NCI-H82 treated with DMSO at 0.1 percent for 48 hours (cell line): ENCODE data around the gene ACAD9.
A peak's percentile ranks its signal among the peaks of the same experiment; 100 is the strongest.
"Not testable (repeated sequence)": the region's sequence is repeated elsewhere in the genome, so short reads cannot be mapped to it uniquely, and the experiment has no call there.

Source experiments
- DNase-seq: peaks from one replicate; lab custom pipeline; 2025; ENCODE audit not compliant: unreplicated experiment; lab: John Stamatoyannopoulos, UW

ACAD9 gene

GRCh38 chr3:128879125-128879969 lies at the start of gene ACAD9:
Gene ACAD9, plus strand, starts transcription at chr3:128879620. Its CDS starts 72 bp downstream, at chr3:128879692.
- DNase-seq: peak; percentile 95

GRCh38 chr3:128829925-128830625 lies 49.3 kb upstream of the ACAD9 start:
- not testable (repeated sequence) for DNase-seq

DNA sequence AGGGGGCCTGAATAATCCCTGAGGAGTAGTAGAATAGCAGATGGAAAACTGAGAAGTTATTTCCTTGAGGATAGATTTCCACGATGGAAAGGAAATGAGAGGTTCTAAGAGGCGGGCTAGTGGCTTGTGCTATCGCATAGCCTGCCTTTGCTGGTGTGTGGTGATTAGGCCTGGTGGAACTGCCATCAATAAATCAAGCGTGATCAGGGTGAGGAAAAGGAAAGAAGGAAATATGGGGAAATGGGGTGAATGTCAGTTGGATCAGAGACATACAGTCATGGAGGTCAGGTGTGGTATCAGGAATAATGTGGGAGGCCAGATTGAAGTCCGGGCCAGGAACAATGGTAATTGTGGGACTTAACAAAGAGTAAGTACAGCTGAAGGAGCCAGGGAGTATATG lies 48.7 kb upstream of the ACAD9 start:
- not testable (repeated sequence) for DNase-seq

DNA sequence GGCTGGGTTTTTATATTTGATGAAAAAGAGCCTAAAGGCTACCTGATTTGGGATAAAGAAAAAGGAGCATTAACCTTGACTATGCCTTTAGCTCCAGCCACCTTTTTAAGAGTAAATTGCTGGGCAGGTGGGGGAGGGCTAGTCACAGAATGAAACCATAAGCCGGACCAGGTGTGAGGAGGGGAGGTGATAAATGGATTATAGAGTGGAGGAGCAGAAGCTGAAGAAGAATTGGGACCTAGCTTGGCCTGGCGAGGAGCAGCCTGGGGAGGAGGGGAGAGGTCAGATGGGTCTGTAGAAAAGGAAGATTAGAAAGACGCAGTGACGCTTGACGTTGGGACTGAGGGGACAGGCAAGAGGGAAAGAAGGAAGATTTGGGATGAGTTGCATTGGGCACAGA lies 46.4 kb upstream of the ACAD9 start:
- peak; percentile 67 for DNase-seq

GRCh38 chr3:128835096-128835495 lies 44.3 kb upstream of the ACAD9 start:
- no peak for DNase-seq

GRCh38 chr3:128841926-128842920 lies 37.2 kb upstream of the ACAD9 start:
- DNase-seq: no peak

GRCh38 chr3:128844502-128844901 lies 34.9 kb upstream of the ACAD9 start:
- DNase-seq: no peak

DNA sequence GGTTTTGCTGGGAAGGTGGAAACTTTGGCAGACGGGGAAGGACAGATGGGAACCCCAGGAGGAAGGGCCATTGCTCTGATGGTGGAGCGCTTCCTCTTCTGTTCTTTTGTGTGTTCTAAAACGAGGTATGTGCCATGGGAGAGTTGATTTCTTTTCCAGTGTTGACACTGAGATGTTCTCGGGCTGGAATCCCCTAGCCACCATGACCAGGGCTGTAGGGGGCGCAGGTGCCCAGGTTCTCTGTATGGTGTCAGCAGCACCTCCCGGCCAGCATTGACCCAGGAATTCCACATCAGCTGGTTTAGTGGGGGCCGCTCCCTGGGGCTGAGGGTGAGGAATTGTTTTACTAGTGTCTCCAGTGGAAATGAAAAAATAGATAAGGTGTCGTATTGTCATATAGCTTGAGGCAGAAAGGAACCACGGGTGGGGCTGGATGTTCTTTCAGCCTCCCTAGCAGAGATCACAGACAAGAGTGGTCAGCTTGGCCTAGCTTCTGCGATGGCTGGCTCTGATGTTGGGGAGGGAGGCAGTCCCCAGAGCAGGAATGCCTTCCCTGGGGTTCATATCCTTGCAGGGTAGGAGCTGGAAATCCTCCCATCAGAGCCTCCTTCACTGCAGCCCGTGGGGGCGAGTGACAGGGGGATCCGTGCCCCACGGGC lies 34.2 kb upstream of the ACAD9 start:
- no peak for DNase-seq

DNA sequence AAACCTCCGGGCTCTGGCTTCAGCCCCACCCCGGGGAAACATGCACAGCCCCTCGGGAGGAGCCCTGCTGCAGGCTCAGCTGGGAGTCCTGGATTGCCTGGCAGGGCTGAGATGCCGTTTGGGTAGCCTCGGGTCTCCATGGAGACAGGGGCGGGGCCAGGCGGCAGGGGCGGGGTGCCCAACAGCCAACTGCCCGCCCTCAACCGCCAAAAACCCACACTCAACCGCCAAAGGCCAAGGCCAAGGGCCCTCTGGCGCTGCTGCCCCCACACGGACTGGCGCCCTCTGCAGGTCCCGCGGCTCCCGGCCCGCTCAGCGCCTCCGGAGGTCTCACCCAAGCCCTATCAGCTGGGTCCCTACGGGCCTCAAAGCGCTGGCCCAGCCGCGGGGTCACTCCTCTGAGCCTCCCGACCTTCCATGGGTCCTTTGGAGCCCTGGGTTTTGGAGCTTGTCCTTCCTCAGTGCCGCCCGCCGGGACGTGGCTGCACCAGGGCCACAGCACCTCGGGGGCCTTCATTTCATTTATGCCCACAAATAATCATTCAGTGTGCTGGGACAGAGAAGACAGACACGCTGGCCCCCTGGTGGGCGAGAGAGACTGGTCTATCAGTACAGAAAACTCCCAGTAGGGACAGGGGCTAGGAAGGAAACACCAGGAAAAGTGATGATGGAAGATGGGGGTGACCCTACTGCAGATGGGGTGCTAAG lies 33.5 kb upstream of the ACAD9 start:
- DNase-seq: peak; percentile 72

- DNase-seq: no peak
These were observed 32.9 kb upstream of the ACAD9 start for GRCh38 chr3:128846486-128846891.

GRCh38 chr3:128847666-128848370 lies 31.6 kb upstream of the ACAD9 start:
- DNase-seq: no peak

GRCh38 chr3:128848936-128849335 lies 30.5 kb upstream of the ACAD9 start:
- no peak for DNase-seq

DNA sequence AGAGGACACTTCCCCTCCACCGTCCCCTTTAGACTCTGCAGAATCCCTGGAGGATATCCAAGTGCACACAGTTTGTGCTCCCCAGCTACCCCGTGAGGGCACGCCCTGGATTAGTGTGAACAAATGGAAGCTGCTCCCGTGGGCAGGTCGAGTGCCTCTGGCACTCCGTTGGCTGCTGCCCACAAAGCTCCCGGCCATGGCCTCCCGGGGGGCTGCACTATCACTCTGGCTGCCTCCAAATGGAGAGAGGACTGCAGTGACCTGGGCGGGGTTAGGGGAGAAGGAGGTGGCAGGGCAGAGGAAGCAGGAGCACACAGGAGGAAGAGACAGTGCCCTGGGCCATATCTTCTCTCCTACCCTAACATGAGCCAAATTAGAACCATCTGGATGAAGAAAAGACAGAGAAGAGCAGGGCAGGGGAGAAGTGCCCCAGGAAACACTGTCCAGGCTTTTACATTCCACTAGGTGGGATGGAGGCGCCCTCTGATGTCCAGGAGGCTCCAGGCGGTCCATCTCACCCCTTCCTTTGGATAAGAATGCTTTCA lies 29.4 kb upstream of the ACAD9 start:
- DNase-seq: no peak

DNA sequence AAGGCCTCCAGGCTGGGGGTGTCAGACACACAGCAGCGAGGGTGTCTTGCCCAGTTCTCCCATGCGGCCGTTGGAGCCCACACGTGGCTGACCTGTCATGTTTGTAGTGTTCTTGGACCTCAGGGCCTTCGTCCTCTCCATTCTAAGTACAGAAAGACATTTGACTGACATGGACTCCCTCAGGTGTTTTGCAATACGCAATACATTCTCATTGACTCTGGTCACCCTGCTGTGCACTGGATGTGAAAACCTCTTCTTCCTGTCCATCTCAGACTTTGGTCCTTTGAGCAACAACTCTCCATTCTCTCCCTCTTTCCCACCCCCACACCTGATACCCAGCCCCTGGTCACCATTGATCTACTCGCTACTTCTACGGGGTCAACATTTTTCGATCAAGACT lies 28.9 kb upstream of the ACAD9 start:
- no peak for DNase-seq

DNA sequence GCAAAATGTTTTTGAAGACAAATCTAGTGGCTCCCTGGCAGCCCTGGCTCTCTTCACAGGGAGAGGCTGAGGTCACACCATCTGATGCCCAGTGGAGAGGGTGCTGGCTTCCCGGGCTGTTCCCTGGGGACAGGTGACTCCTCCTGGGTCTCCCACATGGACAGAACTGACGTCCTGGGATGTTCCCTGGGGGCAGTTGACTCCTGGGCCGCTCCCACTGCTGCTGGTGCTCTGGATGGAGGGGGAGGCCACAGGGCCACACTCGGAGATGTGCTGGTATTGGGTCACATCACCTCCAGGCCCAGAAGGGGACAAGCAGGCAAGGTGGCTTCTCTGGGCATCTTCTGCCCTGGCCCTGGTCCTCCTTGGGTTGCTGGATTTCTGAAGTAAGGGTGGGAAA lies 27.8 kb upstream of the ACAD9 start:
- no peak for DNase-seq

GRCh38 chr3:128853826-128854225 lies 25.6 kb upstream of the ACAD9 start:
- DNase-seq: no peak

- no peak for DNase-seq
These were observed 24.9 kb upstream of the ACAD9 start for GRCh38 chr3:128854475-128854874.

DNA sequence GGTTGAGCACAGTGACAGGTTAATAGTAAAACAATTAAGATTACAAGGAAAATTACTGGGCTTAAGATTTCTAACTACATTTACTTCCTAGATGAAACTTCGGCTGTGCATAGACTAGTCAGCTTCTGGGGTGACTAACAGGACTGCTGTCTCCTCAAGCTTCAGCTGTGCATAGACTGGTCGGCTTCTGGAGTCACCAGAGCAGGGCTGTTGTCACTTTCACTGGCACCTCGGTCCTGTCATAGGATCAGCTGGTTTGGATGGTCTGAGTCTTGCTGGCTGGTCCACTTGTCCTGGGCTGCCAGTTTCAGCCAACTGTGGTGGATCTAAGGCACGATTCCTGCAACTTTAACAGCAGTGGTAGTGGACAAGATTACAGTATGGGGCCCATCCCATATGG lies 23.9 kb upstream of the ACAD9 start:
- no peak for DNase-seq

- DNase-seq: no peak
These were observed 21.3 kb upstream of the ACAD9 start for GRCh38 chr3:128858167-128858566.
